IMR-90 (cell line): Measurements from ENCODE around the gene OSMR. TPM values are rescaled to one million over a fixed set of nuclear protein-coding genes. Genes with fewer than 3 reads are reported as not detected.

Source experiments
- ATAC-seq: fragments of 200-7000 bp; cut with Tn5 transposase; 2 replicates; pipeline ENCODE4 v1.9.1; 2020; ENCODE audit warnings: low read depth, mild to moderate bottlenecking, moderate library complexity
- BruUV-seq: library from RNA; stranded (reverse); fragments of 400-500 nt; replicated peaks from 2 replicates; lab custom pipeline; 2021; lab: Mats Ljungman, UMichigan
- CTCF ChIA-PET: fragments of 300-600 bp; formaldehyde crosslinking; extraction: SDS; loops from one replicate; lab custom pipeline; 2021; ENCODE audit warnings: antibody characterized with exemption; lab: Yijun Ruan, JAX
- POLR2A ChIA-PET: fragments of 300-600 bp; sonication (Branson Sonifier 250); formaldehyde crosslinking; loops from one replicate; lab custom pipeline; 2022; ENCODE audit warnings: antibody characterized with exemption; ENCODE audit not compliant: unreplicated experiment; lab: Charles Lee
- DNase-seq: peaks from one replicate; pipeline ENCODE4 v3.0.0; 2013
- H2AFZ ChIP-seq: replicated peaks from 2 replicates; pipeline ENCODE3; 2013; ENCODE audit warnings: low read length, mild to moderate bottlenecking; ENCODE audit not compliant: poor library complexity
- H2AK5ac ChIP-seq: 2 replicates; pipeline ENCODE4 v1.6.1; 2013; ENCODE audit warnings: low read depth, low read length, inconsistent platforms
- H2AK9ac ChIP-seq: replicated peaks from 2 replicates; pipeline ENCODE3; 2013; ENCODE audit warnings: mild to moderate bottlenecking, low read depth, low read length, moderate library complexity; ENCODE audit not compliant: poor library complexity
- H2BK120ac ChIP-seq: 2 replicates; pipeline ENCODE4 v1.6.1; 2013; ENCODE audit warnings: low read depth, low read length, inconsistent platforms
- H2BK15ac ChIP-seq: 3 replicates; pipeline ENCODE4 v1.6.1; 2013; ENCODE audit warnings: low read depth, low read length, inconsistent platforms
- H2BK20ac ChIP-seq: 2 replicates; pipeline ENCODE4 v1.6.1; 2013; ENCODE audit warnings: low read depth, mild to moderate bottlenecking, inconsistent platforms, low read length, moderate library complexity
- H2BK5ac ChIP-seq: 2 replicates; pipeline ENCODE4 v1.6.1; 2013; ENCODE audit warnings: mild to moderate bottlenecking, low read depth, low read length, inconsistent platforms; ENCODE audit not compliant: poor library complexity, severe bottlenecking
- H3K14ac ChIP-seq: replicated peaks from 2 replicates; pipeline ENCODE4 v1.6.1; 2013; ENCODE audit warnings: low read depth, low read length, inconsistent platforms
- H3K18ac ChIP-seq: 2 replicates; pipeline ENCODE4 v1.6.1; 2013; ENCODE audit warnings: low read depth, low read length, control low read depth
- H3K23ac ChIP-seq: 2 replicates; pipeline ENCODE4 v1.6.1; 2013; ENCODE audit warnings: low read depth, low read length, inconsistent platforms
- H3K27ac ChIP-seq: 2 replicates; pipeline ENCODE4 v1.5.1; 2013; ENCODE audit warnings: mild to moderate bottlenecking, control low read depth, low read length; ENCODE audit not compliant: insufficient read depth
- H3K27me3 ChIP-seq: 2 replicates; pipeline ENCODE4 v1.6.1; 2013; ENCODE audit warnings: low read length; ENCODE audit not compliant: control insufficient read depth, insufficient read depth
- H3K36me3 ChIP-seq: 2 replicates; pipeline ENCODE4 v1.6.1; 2013; ENCODE audit warnings: low read length, mixed read lengths; ENCODE audit not compliant: control insufficient read depth, insufficient read depth
- H3K4ac ChIP-seq: 2 replicates; pipeline ENCODE4 v1.6.1; 2013; ENCODE audit warnings: low read depth, low read length, inconsistent platforms
- H3K4me1 ChIP-seq: 2 replicates; pipeline ENCODE4 v1.6.1; 2013; ENCODE audit warnings: low read length, mixed read lengths; ENCODE audit not compliant: control insufficient read depth, insufficient read depth
- H3K4me2 ChIP-seq: 2 replicates; pipeline ENCODE4 v1.6.1; 2013; ENCODE audit warnings: low read depth, mild to moderate bottlenecking, control low read depth, low read length, moderate library complexity
- H3K4me3 ChIP-seq: 2 replicates; pipeline ENCODE4 v1.5.1; 2013; ENCODE audit warnings: low read depth, mild to moderate bottlenecking, control low read depth, low read length, moderate library complexity; ENCODE audit not compliant: insufficient read depth
- H3K56ac ChIP-seq: 2 replicates; pipeline ENCODE4 v1.6.1; 2013; ENCODE audit warnings: low read length, inconsistent platforms; ENCODE audit not compliant: insufficient read depth; ENCODE audit errors: extremely low read depth
- H3K79me1 ChIP-seq, 2 experiments: 2 replicates each; pipeline ENCODE4 v1.6.1; 2013; ENCODE audit warnings: low read length in 2 of 2, inconsistent platforms in 1 of 2, low read depth in 1 of 2
- H3K9ac ChIP-seq: 2 replicates; pipeline ENCODE4 v1.6.1; 2013; ENCODE audit warnings: low read depth, low read length, control low read depth
- H3K9me1 ChIP-seq: 2 replicates; pipeline ENCODE4 v1.6.1; 2013; ENCODE audit warnings: low read length, inconsistent platforms; ENCODE audit not compliant: insufficient read depth
- H3K9me3 ChIP-seq: 2 replicates; pipeline ENCODE4 v1.6.1; 2013; ENCODE audit warnings: low read length; ENCODE audit not compliant: control insufficient read depth, insufficient read depth
- H4K20me1 ChIP-seq: 2 replicates; pipeline ENCODE4 v1.6.1; 2013; ENCODE audit warnings: low read length, inconsistent platforms; ENCODE audit not compliant: insufficient read depth
- H4K5ac ChIP-seq: 2 replicates; pipeline ENCODE4 v1.6.1; 2013; ENCODE audit warnings: mild to moderate bottlenecking, low read depth, low read length, control low read depth
- H4K8ac ChIP-seq, 2 experiments: 2 replicates each; pipeline ENCODE4 v1.6.1; 2013; ENCODE audit warnings: low read depth in 2 of 2, low read length in 2 of 2, control low read depth in 1 of 2, inconsistent platforms in 1 of 2
- H4K91ac ChIP-seq: 2 replicates; pipeline ENCODE4 v1.6.1; 2013; ENCODE audit warnings: low read depth, low read length, inconsistent platforms; ENCODE audit not compliant: insufficient read depth
- CEBPB ChIP-seq: IDR thresholded peaks from 2 replicates; pipeline ENCODE4 v1.6.1; 2012; ENCODE audit warnings: low read depth, low read length, improper control_type of control experiment
- CHD1 ChIP-seq: IDR thresholded peaks from 2 replicates; pipeline ENCODE4 v1.6.1; 2012; ENCODE audit warnings: low read depth, low read length, improper control_type of control experiment
- CTCF ChIP-seq: conservative IDR thresholded peaks from 2 replicates; pipeline ENCODE4 v1.5.1; 2012; ENCODE audit warnings: mild to moderate bottlenecking, low read depth, low read length, improper control_type of control experiment
- MAFK ChIP-seq: IDR thresholded peaks from 2 replicates; pipeline ENCODE4 v1.6.1; 2012; ENCODE audit warnings: low read depth, low read length, improper control_type of control experiment
- MXI1 ChIP-seq: IDR thresholded peaks from 2 replicates; pipeline ENCODE4 v1.6.1; 2012; ENCODE audit warnings: low read depth, mild to moderate bottlenecking, low read length, moderate library complexity, borderline replicate concordance
- POLR2A ChIP-seq: IDR thresholded peaks from 2 replicates; pipeline ENCODE4 v1.6.1; 2012; ENCODE audit warnings: mild to moderate bottlenecking, low read depth, low read length
- RFX5 ChIP-seq: IDR thresholded peaks from 2 replicates; pipeline ENCODE4 v1.8.0; 2012; ENCODE audit warnings: low read depth, mild to moderate bottlenecking, low read length, moderate library complexity
- WGBS, 2 experiments: methylation state at CpG; one replicate each; pipeline versions ENCODE4 v1.1.5 to v1.1.7; 2013; ENCODE audit warnings: missing lambda C conversion rate in 2 of 2; ENCODE audit not compliant: insufficient read length in 1 of 2; ENCODE audit errors: extremely low coverage in 2 of 2; 5-methylcytosine and 5-hydroxymethylcytosine counted together
- dilution Hi-C: fragments of 300-500 bp; cut with HindIII; formaldehyde crosslinking; loops from one replicate; pipeline ENCODE4 v1.14.3; 2018; ENCODE audit warnings: low sequenced_read_pairs; ENCODE audit not compliant: unreplicated experiment
- in situ Hi-C: fragments of 300-500 bp; cut with MboI; formaldehyde crosslinking; loops from 3 replicates; pipeline ENCODE4 v1.14.3; 2019; ENCODE audit warnings: low sequenced_read_pairs, inconsistent platforms, mixed read lengths
- intact Hi-C: fragments of 100-400 bp; cut with micrococcal nuclease; formaldehyde crosslinking; loops from 2 replicates; pipeline ENCODE4 v1.10.0; 2022
- polyA plus RNA-seq, 3 experiments: library from polyadenylated mRNA; depleted of rRNA; stranded (reverse); fragments of >200 nt; gene quantifications; 2 replicates each; pipeline ENCODE4 v1.2.3, GENCODE V29; 2012; ENCODE audit warnings: low replicate concordance in 1 of 3
- total RNA-seq: library from RNA; depleted of rRNA; stranded (reverse); fragments of >200 nt; gene quantifications from 2 replicates; pipeline ENCODE4 v1.2.3, GENCODE V29; 2012

OSMR gene
- total and polyA plus RNA-seq, 2 of the 4 experiments (the other 2 are of a cell fraction) = 41.6 to 48.7 TPM

GRCh38 chr5:38825494-38825893 is 20.3 kb upstream of the OSMR start:
- WGBS, 2 experiments = no CpG with 5 or more reads among the region's 1 CpG
- H3K4me1 ChIP-seq = peaks cover under 1% of the 10 kb centered on the region; the same call in 1 of the 2 replicates
- H3K56ac ChIP-seq = no peak overlapping the region
- H3K4me3 ChIP-seq = no peak overlapping the region
- H3K4me2 ChIP-seq = no peak overlapping the region; the same call in 1 of the 2 replicates
- ChIA-PET POLR2A (no interaction called here), CTCF (no interaction called here)
- H2BK15ac ChIP-seq = no peak overlapping the region
- dilution Hi-C loops (no loop called here), in situ Hi-C loops (no loop called here), intact Hi-C loops (no loop called here)
- H4K91ac ChIP-seq = no peak overlapping the region
- peaks cover 12% of the 10 kb centered on the region for H3K9me3 ChIP-seq
- no peak overlapping the region for H3K18ac ChIP-seq
- H3K27me3 ChIP-seq = no peaks in the 10 kb centered on the region
- H2BK20ac ChIP-seq = no peak overlapping the region
- ATAC-seq = no peak
- H2AK5ac ChIP-seq = no peak overlapping the region
- no peak overlapping the region for H3K27ac ChIP-seq
- no peak overlapping the region for H4K5ac ChIP-seq
- H4K8ac ChIP-seq = no peak overlapping the region
- peaks cover 21% of the 10 kb centered on the region for H3K36me3 ChIP-seq
- no peak overlapping the region for H3K14ac ChIP-seq
- BruUV-seq = no TSS peak
- H3K79me1 ChIP-seq = peaks cover 24 to 31% of the 10 kb centered on the region in 2 experiments
- H3K4ac ChIP-seq = no peak overlapping the region
- TF ChIP-seq MAFK (no peak), CTCF (no peak), MXI1 (no peak), RFX5 (no peak), POLR2A (no peak), CEBPB (peak; percentile 63; the same call in 1 of the 2 replicates), CHD1 (no peak)
- no peak overlapping the region for H2BK120ac ChIP-seq
- peaks cover 2% of the 10 kb centered on the region; the same call in 1 of the 2 replicates for H3K9me1 ChIP-seq
- peaks cover under 1% of the 10 kb centered on the region for H4K20me1 ChIP-seq
- H2AK9ac ChIP-seq = no peak overlapping the region
- H2AFZ ChIP-seq = no peak overlapping the region
- H3K9ac ChIP-seq = no peak overlapping the region
- DNase-seq = peak; percentile 51
- no peak overlapping the region for H2BK5ac ChIP-seq
- H3K23ac ChIP-seq = no peak overlapping the region
